ENCODE data around the gene SERINC2.

GRCh38 chr1:31478167-31478566, 65.2 kb downstream of the SERINC2 start:
- no peak for TF ChIP-seq CTCF (IDR thresholded peaks at IDR 0.05)
- TF ChIP-seq ARID4B (CRISPR knock-in tag; IDR thresholded peaks at IDR 0.05; ENCODE audit: borderline replicate concordance): no peak
- no peak for TF ChIP-seq HMGXB4 (CRISPR knock-in tag; IDR thresholded peaks at IDR 0.05)
- no peak for TF ChIP-seq ZNF138 (CRISPR knock-in tag; conservative IDR thresholded peaks at IDR 0.05)
- no peak for TF ChIP-seq CBFB (CRISPR knock-in tag; IDR thresholded peaks at IDR 0.05; ENCODE audit: low read depth)
- TF ChIP-seq ZBTB21 (CRISPR knock-in tag; IDR thresholded peaks at IDR 0.05; ENCODE audit: borderline replicate concordance): no peak
- no peak for TF ChIP-seq ZNF425 (CRISPR knock-in tag; conservative IDR thresholded peaks at IDR 0.05)
- no peak for TF ChIP-seq ETV6 (CRISPR knock-in tag; IDR thresholded peaks at IDR 0.05)
- no peak for TF ChIP-seq MAX (CRISPR knock-in tag; IDR thresholded peaks at IDR 0.05)
- no peak for TF ChIP-seq TEAD4 (CRISPR knock-in tag; IDR thresholded peaks at IDR 0.05)
- TF ChIP-seq USF2 (CRISPR knock-in tag; IDR thresholded peaks at IDR 0.05): no peak
- TF ChIP-seq ESRRA (CRISPR knock-in tag; IDR thresholded peaks at IDR 0.05; ENCODE audit: borderline replicate concordance): no peak
